GM12873 (cell line): ENCODE data around the gene B4GALNT1.

ENCODE experiments used
- CTCF ChIP-seq: IDR thresholded peaks from 2 replicates; pipeline ENCODE4 v1.5.1; 2012; ENCODE audit warnings: low read depth, mild to moderate bottlenecking, moderate library complexity, low read length, control low read depth; ENCODE audit not compliant: insufficient read depth; ENCODE audit errors: missing control alignments

B4GALNT1 gene

GRCh38 chr12:57612711-57613426, 20.1 kb downstream of the B4GALNT1 start:
- no peak for TF ChIP-seq CTCF

- TF ChIP-seq CTCF, result no peak
Observed at GRCh38 chr12:57611827-57612710, 20.9 kb downstream of the B4GALNT1 start.

- TF ChIP-seq CTCF, result no peak
Observed at GRCh38 chr12:57611108-57611826, 21.7 kb downstream of the B4GALNT1 start, which contains the start of gene ARHGEF25. Gene ARHGEF25, plus strand, starts transcription at chr12:57611435. Its CDS starts 460 bp downstream, at chr12:57611895.

GRCh38 chr12:57610554-57611107, 22.4 kb downstream of the B4GALNT1 start:
- TF ChIP-seq CTCF, result no peak

- TF ChIP-seq CTCF, result no peak
Observed at GRCh38 chr12:57609781-57610553, 23.0 kb downstream of the B4GALNT1 start.

GRCh38 chr12:57609101-57609780, 23.8 kb downstream of the B4GALNT1 start:
- TF ChIP-seq CTCF, result no peak
